Lung microvascular endothelial cell (primary cell): ENCODE data around the gene ACHE. TPM values are rescaled to one million over a fixed set of nuclear protein-coding genes. Genes with fewer than 3 reads are reported as not detected.
A peak's percentile ranks its signal among the peaks of the same experiment; 100 is the strongest.
"Not testable (repeated sequence)": the region's sequence is repeated elsewhere in the genome, so short reads cannot be mapped to it uniquely, and the experiment has no call there.

Experiments used
- DNase-seq, 2 donors: peaks; one replicate each; pipeline versions ENCODE4 v3.0.0 to v3.0.0-alpha.2; 2010; ENCODE audit warnings: low read depth in 2 of 2
- total RNA-seq: library from RNA; depleted of rRNA; stranded (reverse); fragments of >200 nt; gene quantifications from 2 replicates; pipeline ENCODE4 v1.2.1, GENCODE V29; 2014

ACHE gene
- total RNA-seq, 1 donor from 2014 or later, result 3.4 TPM

- peak; percentile 37 to 91 for DNase-seq
Measured at GRCh38 chr7:100863406-100863950, 32.2 kb downstream of the ACHE start.

DNA sequence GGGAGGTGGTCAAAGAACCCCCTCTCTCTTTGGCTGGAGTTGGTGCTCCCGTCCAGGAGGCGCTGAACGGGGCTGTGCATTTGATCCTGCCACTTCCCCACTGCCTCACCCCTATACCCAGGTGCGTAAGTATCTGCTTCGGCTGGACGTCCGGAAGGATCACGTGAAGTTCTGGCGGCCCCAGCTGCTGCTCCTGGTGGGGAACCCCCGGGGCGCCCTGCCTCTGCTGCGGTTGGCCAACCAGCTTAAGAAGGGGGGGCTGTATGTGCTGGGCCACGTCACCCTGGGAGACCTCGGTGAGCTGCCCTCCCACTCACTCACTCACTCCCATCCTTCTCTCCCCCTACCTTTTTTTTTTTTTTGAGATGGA lies 34.1 kb downstream of the ACHE start:
- DNase-seq, result no peak

- DNase-seq, result no peak
Measured at GRCh38 chr7:100860702-100861615, 34.7 kb downstream of the ACHE start.

DNA sequence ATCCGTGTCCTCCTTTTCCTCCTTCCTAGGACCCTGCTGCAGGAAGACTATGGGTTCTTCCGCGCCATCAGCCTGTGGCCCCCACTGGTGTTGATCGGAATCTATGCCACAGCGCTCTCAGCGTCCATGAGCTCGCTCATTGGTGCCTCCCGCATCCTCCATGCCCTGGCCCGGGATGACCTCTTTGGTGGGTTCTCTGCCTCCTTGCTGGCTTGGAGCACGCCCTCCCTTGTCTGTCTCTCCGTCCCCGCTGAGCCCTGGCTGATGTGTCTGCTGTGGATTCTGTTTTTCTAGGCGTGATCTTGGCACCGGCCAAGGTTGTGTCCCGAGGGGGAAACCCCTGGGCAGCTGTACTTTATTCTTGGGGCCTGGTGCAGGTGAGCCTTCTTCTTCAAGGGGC lies 35.8 kb downstream of the ACHE start:
- no peak for DNase-seq

DNA sequence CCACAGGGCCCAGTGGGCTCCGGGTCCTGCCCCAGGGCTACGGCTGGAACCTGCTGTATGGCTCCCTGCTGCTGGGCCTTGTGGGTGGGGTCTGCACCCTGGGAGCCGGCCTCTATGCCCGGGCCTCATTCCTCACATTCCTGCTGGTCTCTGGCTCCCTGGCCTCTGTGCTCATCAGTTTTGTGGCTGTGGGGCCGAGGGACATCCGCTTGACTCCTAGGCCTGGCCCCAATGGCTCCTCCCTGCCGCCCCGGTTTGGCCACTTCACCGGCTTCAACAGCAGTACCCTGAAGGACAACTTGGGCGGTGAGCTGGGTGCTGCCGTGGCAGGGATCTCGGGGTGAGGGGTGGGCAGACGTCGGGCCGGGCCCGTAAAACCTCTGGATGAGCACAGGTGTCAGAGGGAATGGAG lies 38.8 kb downstream of the ACHE start:
- no peak for DNase-seq

GRCh38 chr7:100855515-100855914 lies 40.2 kb downstream of the ACHE start:
- DNase-seq, result no peak

DNA sequence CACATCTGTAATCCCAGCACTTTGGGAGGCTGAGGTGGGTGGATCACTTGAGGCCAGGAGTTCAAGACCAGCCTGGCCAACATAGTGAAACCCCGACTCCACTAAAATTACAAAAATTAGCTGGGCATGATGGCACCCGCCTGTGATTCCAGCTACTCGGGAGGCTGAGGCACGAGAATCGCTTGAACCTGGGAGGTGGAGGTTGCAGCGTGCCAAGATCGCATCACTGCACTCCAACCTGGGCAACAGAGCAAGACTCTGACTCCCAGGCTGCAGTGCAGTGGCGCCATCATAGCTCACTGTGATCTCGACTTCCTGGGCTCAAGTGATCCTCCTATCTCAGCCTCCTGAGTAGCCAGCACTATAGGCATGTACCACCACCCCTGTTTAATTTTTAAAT lies 40.8 kb downstream of the ACHE start:
- not testable (repeated sequence) for DNase-seq

- no peak for DNase-seq
Measured at GRCh38 chr7:100854146-100854895, 41.4 kb downstream of the ACHE start.

DNA sequence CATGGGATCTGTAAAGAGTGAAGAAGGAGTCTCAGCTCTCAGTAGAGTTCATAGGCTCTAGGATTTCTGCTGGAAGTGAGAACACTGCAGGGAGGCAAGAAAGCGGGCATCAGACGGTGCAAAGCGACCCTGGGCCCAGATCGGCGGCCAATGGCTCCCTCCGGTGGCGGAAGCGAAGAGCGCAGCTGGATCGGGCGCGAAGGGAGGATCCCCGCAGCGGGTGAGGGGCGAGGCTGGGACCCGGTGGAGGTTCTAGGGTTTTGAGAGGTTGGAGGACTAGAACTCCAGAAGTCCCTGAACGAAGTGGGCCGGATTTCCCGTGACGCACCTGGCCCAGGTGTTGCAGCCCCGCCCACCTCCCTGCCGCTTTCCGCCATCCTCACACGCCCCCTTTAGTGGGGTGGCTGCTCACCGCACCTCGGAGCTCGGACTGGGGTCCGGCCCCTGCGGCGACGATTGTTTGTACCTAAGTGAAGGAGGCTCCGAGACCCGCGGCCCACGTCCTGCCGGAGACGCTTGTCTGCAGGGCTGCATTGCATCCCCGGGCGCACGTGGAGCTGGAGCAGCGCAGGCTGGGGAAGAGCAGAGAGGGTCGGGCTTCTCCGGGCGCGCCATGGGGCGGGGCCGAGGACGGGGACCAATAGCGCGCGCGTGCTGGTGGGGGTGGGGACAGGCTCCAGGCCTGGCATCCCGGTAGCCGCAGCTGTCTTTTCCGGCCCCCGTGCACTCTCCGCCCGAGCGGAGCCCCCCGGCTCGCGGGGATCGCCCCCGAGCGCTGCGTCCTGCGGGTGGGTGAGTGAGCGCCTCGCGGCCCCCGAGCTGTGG lies 43.4 kb downstream of the ACHE start, which contains the start of gene SLC12A9:
Gene SLC12A9, plus strand, starts transcription at position 666 of the 825 bp plus-strand sequence. CDS start 1,485 bp downstream, outside the sequence.
- peak; percentile 93 to 94 for DNase-seq

- DNase-seq, result no peak
Measured at GRCh38 chr7:100847360-100847759, 48.3 kb downstream of the ACHE start.

GRCh38 chr7:100840470-100841100 lies 55.1 kb downstream of the ACHE start:
- DNase-seq, result peak in 1 of 2 donors; percentile 21

Other genes starting within 250 kb of the ACHE start
- not detected in 2 replicates for gene ACTL6B, start 239.4 kb downstream of the ACHE start, total RNA-seq
- 72.1 and 76.4 TPM in 2 replicates for gene GNB2, start 222.1 kb downstream of the ACHE start, total RNA-seq
- gene GIGYF1, start 201.6 kb downstream of the ACHE start, total RNA-seq, result 8.1 and 14.9 TPM in 2 replicates
- 28.1 and 33.3 TPM in 2 replicates for gene POP7, start 189.8 kb downstream of the ACHE start, total RNA-seq
- gene EPO, start 175.4 kb downstream of the ACHE start, total RNA-seq, result not detected in 2 replicates
- not detected in 2 replicates for gene ZAN, start 162.3 kb downstream of the ACHE start, total RNA-seq
- gene EPHB4, start 68.4 kb downstream of the ACHE start, total RNA-seq, result 250 and 393 TPM in 2 replicates
- 34.0 and 39.3 TPM in 2 replicates for gene SLC12A9, start 43.2 kb downstream of the ACHE start, total RNA-seq
- 36.4 and 41.3 TPM in 2 replicates for gene TRIP6, start 28.5 kb downstream of the ACHE start, total RNA-seq
- 29.9 and 34.9 TPM in 2 replicates for gene SRRT, start 20.8 kb downstream of the ACHE start, total RNA-seq
- gene UFSP1, start 6.2 kb downstream of the ACHE start, total RNA-seq, result 1.5 and 2.2 TPM in 2 replicates
- gene MUC3A, start 53.6 kb upstream of the ACHE start, total RNA-seq, result not detected in 2 replicates
- not detected in 2 replicates for gene MUC12, start 73.7 kb upstream of the ACHE start, total RNA-seq
- not detected in 2 replicates for gene MUC17, start 124.2 kb upstream of the ACHE start, total RNA-seq
- 9.2 and 18.3 TPM in 2 replicates for gene TRIM56, start 189.6 kb upstream of the ACHE start, total RNA-seq
- 68.3 and 170 TPM in 2 replicates for gene SERPINE1, start 231.2 kb upstream of the ACHE start, total RNA-seq